Measurements from ENCODE around the gene GJD4.

The GJD4 gene

DNA sequence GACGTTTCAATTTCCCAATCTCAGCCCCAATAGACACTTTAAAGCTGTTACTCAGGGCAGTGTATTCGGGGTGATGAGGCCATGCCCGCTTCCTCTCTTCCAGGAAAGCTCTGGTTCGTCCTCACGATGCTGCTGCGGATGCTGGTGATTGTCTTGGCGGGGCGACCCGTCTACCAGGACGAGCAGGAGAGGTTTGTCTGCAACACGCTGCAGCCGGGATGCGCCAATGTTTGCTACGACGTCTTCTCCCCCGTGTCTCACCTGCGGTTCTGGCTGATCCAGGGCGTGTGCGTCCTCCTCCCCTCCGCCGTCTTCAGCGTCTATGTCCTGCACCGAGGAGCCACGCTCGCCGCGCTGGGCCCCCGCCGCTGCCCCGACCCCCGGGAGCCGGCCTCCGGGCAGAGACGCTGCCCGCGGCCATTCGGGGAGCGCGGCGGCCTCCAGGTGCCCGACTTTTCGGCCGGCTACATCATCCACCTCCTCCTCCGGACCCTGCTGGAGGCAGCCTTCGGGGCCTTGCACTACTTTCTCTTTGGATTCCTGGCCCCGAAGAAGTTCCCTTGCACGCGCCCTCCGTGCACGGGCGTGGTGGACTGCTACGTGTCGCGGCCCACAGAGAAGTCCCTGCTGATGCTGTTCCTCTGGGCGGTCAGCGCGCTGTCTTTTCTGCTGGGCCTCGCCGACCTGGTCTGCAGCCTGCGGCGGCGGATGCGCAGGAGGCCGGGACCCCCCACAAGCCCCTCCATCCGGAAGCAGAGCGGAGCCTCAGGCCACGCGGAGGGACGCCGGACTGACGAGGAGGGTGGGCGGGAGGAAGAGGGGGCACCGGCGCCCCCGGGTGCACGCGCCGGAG is 2.6 kb downstream of the GJD4 start:
- peak overlapping the region; percentile 37 for H3K4me3 ChIP-seq (ENCODE audit: low read depth, low read length)
- DNase-seq, result peak; percentile 12
- peaks cover 21% of the 10 kb centered on the region for H3K27me3 ChIP-seq
- H3K9me3 ChIP-seq, result no peaks in the 10 kb centered on the region
- H3K4me1 ChIP-seq, result no peaks in the 10 kb centered on the region
- no peaks in the 10 kb centered on the region for H3K36me3 ChIP-seq
- TF ChIP-seq, protein P1, sequence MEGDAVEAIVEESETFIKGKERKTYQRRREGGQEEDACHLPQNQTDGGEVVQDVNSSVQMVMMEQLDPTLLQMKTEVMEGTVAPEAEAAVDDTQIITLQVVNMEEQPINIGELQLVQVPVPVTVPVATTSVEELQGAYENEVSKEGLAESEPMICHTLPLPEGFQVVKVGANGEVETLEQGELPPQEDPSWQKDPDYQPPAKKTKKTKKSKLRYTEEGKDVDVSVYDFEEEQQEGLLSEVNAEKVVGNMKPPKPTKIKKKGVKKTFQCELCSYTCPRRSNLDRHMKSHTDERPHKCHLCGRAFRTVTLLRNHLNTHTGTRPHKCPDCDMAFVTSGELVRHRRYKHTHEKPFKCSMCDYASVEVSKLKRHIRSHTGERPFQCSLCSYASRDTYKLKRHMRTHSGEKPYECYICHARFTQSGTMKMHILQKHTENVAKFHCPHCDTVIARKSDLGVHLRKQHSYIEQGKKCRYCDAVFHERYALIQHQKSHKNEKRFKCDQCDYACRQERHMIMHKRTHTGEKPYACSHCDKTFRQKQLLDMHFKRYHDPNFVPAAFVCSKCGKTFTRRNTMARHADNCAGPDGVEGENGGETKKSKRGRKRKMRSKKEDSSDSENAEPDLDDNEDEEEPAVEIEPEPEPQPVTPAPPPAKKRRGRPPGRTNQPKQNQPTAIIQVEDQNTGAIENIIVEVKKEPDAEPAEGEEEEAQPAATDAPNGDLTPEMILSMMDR (IDR thresholded peaks at IDR 0.05; ENCODE audit: low read depth, low read length), result no peak

DNA sequence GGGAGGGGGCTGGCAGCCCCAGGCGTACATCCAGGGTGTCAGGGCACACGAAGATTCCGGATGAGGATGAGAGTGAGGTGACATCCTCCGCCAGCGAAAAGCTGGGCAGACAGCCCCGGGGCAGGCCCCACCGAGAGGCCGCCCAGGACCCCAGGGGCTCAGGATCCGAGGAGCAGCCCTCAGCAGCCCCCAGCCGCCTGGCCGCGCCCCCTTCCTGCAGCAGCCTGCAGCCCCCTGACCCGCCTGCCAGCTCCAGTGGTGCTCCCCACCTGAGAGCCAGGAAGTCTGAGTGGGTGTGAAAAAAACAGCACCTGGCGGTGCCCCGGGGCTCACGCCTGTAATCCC is 3.2 kb downstream of the GJD4 start:
- no peaks in the 10 kb centered on the region for H3K4me1 ChIP-seq
- H3K27me3 ChIP-seq, result peaks cover 21% of the 10 kb centered on the region
- TF ChIP-seq, protein P1 (IDR thresholded peaks at IDR 0.05; ENCODE audit: low read depth, low read length), result no peak
- H3K36me3 ChIP-seq, result no peaks in the 10 kb centered on the region
- no peaks in the 10 kb centered on the region for H3K9me3 ChIP-seq
- peak overlapping the region; percentile 37 for H3K4me3 ChIP-seq (ENCODE audit: low read depth, low read length)
- DNase-seq, result no peak

DNA sequence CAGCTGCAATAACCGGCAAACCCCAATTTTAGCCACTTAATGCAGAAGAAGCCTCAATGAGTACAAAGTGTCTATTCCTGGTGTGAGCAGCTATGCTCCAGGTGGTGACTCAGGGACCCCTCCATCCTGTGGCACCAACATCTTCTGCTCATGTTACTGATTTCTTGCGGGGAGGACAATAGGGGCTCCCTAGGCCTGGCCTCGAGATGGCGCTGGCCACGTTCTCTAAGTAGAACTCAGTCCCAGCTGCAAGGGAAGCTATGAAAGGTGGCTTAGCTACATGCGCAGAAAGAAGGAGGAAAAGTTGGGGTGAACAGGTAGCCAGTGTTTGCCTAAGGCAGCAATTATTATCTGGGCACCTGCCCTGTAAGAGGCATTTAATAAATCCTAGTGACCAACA is 6.6 kb downstream of the GJD4 start:
- TF ChIP-seq, protein P1 (IDR thresholded peaks at IDR 0.05; ENCODE audit: low read depth, low read length), result no peak
- H3K27me3 ChIP-seq, result peaks cover 13% of the 10 kb centered on the region
- H3K9me3 ChIP-seq, result no peaks in the 10 kb centered on the region
- no peaks in the 10 kb centered on the region for H3K36me3 ChIP-seq
- no peak overlapping the region for H3K4me3 ChIP-seq (ENCODE audit: low read depth, low read length)
- H3K4me1 ChIP-seq, result no peaks in the 10 kb centered on the region
- DNase-seq, result no peak

DNA sequence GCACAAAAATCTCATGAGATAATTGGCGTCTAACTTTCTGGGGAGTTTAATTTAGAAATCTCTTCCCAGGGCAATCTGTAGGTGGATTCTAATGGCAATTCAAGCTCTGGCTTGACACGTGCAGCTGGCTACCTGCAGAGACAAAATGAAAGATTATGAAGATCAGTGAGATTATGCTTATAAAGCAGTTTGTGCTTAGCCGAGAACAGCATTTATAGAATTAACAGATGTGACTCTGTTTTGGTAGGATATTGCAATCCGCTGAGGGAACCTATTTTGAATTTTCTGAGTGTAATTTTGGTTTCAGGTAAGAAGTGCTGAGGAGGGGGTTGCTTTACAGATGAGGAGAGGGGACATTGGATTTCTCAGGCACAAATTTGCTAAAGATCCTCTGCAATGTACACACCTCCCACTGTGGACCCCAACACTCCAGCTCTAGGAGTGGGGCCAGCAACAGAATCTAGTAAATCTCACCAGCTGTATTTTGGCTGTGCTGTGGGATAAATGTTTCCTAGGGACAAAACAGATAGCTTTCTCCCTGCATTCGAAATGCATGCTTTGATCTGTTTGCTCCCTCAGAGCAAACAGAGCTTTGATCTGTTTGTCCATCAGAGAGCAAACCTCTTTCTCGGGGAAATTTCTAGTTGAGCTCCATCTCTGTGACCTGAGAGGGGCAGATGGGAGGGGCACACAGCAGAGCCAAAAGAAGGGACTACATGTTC is 7.4 kb downstream of the GJD4 start:
- Histone ChIP-seq H3K4me1 (no peaks in the 10 kb centered on the region), H3K4me3 (ENCODE audit: low read depth, low read length) (no peak overlapping the region), H3K9me3 (no peaks in the 10 kb centered on the region), H3K36me3 (no peaks in the 10 kb centered on the region), H3K27me3 (peaks cover 6% of the 10 kb centered on the region)
- TF ChIP-seq, protein P1 (IDR thresholded peaks at IDR 0.05; ENCODE audit: low read depth, low read length), result no peak
- DNase-seq, result no peak

DNA sequence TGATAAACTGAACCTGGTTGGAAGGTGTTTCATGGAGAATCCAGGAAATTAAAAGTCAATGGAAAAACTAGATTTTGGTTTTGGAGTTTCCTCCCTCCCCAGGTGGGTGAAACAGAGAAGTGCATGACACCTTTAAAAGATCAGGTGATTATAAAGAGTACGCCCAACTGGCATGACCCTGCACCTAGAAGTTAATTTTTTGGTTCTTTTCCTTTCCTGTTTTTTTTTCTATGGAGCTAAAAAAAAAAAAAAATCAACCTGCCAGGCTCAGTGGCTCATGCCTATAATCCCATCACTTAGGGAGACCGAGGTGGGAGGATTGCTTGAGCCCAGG is 7.9 kb downstream of the GJD4 start:
- TF ChIP-seq, protein P1 (IDR thresholded peaks at IDR 0.05; ENCODE audit: low read depth, low read length), result no peak
- Histone ChIP-seq H3K4me3 (ENCODE audit: low read depth, low read length) (no peak overlapping the region), H3K27me3 (peaks cover 1% of the 10 kb centered on the region), H3K36me3 (no peaks in the 10 kb centered on the region), H3K4me1 (no peaks in the 10 kb centered on the region), H3K9me3 (no peaks in the 10 kb centered on the region)
- no peak for DNase-seq

Data from BE2C (cell line).